Esophagus muscularis mucosa (tissue), 4 donors: Measurements from ENCODE around the gene SRSF2.

Experiments used
- EP300 ChIP-seq: sonication (generic); formaldehyde crosslinking; IDR thresholded peaks from one replicate; pipeline ENCODE4 v1.6.1; 2017; ENCODE audit warnings: antibody characterized with exemption
- POLR2A ChIP-seq: fragments of 450-650 bp; IDR thresholded peaks from one replicate; pipeline ENCODE4 v1.6.1; 2017; ENCODE audit warnings: antibody characterized with exemption, moderate library complexity, mild to moderate bottlenecking, low read depth
- TF ChIP-seq, protein P1 (sequence below), 3 experiments: fragments of 200-600 bp in 2 of 3; fragments of 450-650 bp in 1 of 3; sonication (generic) in 2 of 3; IDR thresholded peaks; one replicate each; pipeline ENCODE4 v1.5.1; 2017 to 2019; ENCODE audit warnings: antibody characterized with exemption in 3 of 3, mild to moderate bottlenecking in 2 of 3, moderate library complexity in 1 of 3

DNA sequence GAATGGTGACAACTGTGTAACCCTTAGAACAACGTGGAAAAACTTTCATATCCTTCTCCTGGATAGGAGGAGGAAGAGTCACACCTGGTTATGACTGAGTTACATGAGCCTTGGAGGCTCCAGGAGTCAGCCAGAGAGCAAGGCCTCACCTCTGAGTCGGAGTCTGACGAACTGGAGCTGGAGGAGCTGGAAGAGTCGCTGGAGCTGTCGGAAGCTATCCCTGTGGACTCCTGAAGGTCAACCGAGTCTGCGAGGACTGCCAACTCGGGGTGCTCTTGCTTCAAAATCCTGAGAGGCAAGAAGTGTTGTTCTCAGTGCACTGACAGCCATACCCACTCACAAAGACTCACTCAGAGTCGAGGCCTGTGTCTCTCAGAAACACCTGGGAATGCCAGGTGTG is 16.9 kb downstream of the SRSF2 start:
- TF ChIP-seq POLR2A = no peak
- TF ChIP-seq, protein P1, sequence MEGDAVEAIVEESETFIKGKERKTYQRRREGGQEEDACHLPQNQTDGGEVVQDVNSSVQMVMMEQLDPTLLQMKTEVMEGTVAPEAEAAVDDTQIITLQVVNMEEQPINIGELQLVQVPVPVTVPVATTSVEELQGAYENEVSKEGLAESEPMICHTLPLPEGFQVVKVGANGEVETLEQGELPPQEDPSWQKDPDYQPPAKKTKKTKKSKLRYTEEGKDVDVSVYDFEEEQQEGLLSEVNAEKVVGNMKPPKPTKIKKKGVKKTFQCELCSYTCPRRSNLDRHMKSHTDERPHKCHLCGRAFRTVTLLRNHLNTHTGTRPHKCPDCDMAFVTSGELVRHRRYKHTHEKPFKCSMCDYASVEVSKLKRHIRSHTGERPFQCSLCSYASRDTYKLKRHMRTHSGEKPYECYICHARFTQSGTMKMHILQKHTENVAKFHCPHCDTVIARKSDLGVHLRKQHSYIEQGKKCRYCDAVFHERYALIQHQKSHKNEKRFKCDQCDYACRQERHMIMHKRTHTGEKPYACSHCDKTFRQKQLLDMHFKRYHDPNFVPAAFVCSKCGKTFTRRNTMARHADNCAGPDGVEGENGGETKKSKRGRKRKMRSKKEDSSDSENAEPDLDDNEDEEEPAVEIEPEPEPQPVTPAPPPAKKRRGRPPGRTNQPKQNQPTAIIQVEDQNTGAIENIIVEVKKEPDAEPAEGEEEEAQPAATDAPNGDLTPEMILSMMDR (IDR thresholded peaks at IDR 0.05) = no peak
- TF ChIP-seq EP300 = no peak
